Adrenal gland (tissue), 5 donors: ENCODE data around the gene COG7.

Experiments used
- POLR2A ChIP-seq, 2 donors: fragments of 450-650 bp; IDR thresholded peaks; one replicate each; pipeline ENCODE4 v1.6.1; 2017; ENCODE audit warnings: antibody characterized with exemption in 2 of 2, mild to moderate bottlenecking in 2 of 2, moderate library complexity in 1 of 2
- TF ChIP-seq, protein P1 (sequence below), 6 experiments: fragments of 450-650 bp in 4 of 6; fragments of 200-600 bp in 2 of 6; sonication (generic) in 1 of 6; IDR thresholded peaks; 1 replicate in 5 of 6; 2 replicates in 1 of 6; pipeline versions ENCODE4 v1.5.1 to v1.8.0; 2016 to 2021; ENCODE audit warnings: antibody characterized with exemption in 6 of 6, mild to moderate bottlenecking in 2 of 6, moderate library complexity in 1 of 6
- donor health status: DM: no; HTN: no; CAD: no.

DNA sequence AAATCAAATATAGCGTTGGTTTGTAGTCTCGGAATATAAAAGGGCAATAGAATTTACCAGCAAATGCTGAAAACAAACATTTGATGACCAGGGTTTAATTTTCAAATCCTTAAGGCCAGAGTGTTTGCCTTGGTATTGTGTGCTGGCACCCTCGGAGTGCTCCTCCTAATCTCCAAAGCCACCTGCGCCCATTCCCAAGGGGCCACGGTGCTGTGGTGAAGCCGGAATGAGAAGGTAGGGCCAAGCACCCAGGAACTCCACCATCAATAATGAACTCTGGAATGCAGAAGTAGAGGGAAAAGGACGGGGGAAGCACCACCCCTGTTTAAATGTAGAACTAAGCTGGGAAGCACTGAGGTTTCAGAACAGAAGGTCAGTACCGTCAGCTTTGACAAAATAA, 51.9 kb downstream of the COG7 start:
- TF ChIP-seq, protein P1, sequence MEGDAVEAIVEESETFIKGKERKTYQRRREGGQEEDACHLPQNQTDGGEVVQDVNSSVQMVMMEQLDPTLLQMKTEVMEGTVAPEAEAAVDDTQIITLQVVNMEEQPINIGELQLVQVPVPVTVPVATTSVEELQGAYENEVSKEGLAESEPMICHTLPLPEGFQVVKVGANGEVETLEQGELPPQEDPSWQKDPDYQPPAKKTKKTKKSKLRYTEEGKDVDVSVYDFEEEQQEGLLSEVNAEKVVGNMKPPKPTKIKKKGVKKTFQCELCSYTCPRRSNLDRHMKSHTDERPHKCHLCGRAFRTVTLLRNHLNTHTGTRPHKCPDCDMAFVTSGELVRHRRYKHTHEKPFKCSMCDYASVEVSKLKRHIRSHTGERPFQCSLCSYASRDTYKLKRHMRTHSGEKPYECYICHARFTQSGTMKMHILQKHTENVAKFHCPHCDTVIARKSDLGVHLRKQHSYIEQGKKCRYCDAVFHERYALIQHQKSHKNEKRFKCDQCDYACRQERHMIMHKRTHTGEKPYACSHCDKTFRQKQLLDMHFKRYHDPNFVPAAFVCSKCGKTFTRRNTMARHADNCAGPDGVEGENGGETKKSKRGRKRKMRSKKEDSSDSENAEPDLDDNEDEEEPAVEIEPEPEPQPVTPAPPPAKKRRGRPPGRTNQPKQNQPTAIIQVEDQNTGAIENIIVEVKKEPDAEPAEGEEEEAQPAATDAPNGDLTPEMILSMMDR (IDR thresholded peaks at IDR 0.05) = no peak
- TF ChIP-seq POLR2A (IDR thresholded peaks at IDR 0.05) = no peak
